ENCODE measurements around the gene LRRC36.

DNA sequence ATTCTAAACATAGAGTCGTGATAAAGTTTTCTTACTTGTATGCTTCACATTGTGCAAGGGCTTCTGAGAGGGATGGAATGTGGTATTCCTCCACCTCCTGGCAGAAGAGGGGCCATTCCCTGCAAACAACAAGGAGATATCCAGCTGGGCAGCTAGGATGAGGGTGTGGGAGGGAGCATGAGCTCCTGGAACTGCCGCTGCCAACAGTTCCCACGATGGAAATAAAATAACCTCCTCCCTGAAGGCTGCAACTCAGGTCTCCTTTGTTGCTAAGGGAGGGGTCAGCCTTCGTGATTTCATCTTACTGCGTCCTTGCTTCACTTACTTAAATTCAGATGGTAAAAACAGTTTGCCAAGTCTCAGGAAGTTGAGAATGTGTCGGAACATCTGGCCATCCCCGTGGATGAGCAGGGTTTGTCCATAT is 31.7 kb upstream of the LRRC36 start:
- TF ChIP-seq POLR2A (IDR thresholded peaks at IDR 0.05; ENCODE audit: low read length) (no peak), GATA1 (IDR thresholded peaks at IDR 0.05; ENCODE audit: low read depth, low read length) (no peak)
